Measurements from ENCODE around the gene BHLHA15. TPM values are rescaled to one million over a fixed set of nuclear protein-coding genes. Genes with fewer than 3 reads are reported as not detected.

The BHLHA15 gene
- total RNA-seq, 1 donor = 1.3 TPM

GRCh38 chr7:98223351-98223897 is 12.2 kb downstream of the BHLHA15 start:
- DNase-seq (ENCODE audit: low read depth) = no peak
- H3K4me3 ChIP-seq (ENCODE audit: low read depth, low read length) = no peak overlapping the region
- no peak for TF ChIP-seq CTCF (IDR thresholded peaks at IDR 0.05; ENCODE audit: insufficient read depth, low read depth, low read length)

GRCh38 chr7:98223898-98224700 is 12.9 kb downstream of the BHLHA15 start:
- no peak overlapping the region for H3K4me3 ChIP-seq (ENCODE audit: low read depth, low read length)
- no peak for DNase-seq (ENCODE audit: low read depth)
- no peak for TF ChIP-seq CTCF (IDR thresholded peaks at IDR 0.05; ENCODE audit: insufficient read depth, low read depth, low read length)

- no peak for TF ChIP-seq CTCF (IDR thresholded peaks at IDR 0.05; ENCODE audit: insufficient read depth, low read depth, low read length)
Observed at GRCh38 chr7:98224701-98225181, 13.5 kb downstream of the BHLHA15 start.

GRCh38 chr7:98225913-98226614 is 14.8 kb downstream of the BHLHA15 start:
- H3K4me3 ChIP-seq (ENCODE audit: low read depth, low read length) = no peak overlapping the region
- TF ChIP-seq CTCF (IDR thresholded peaks at IDR 0.05; ENCODE audit: insufficient read depth, low read depth, low read length) = no peak

More at GRCh38 chr7:98224701-98225181, 13.5 kb downstream of the BHLHA15 start:
- H3K4me3 ChIP-seq (ENCODE audit: low read depth, low read length) = no peak overlapping the region
- DNase-seq (ENCODE audit: low read depth) = no peak

GRCh38 chr7:98227939-98228338 is 16.7 kb downstream of the BHLHA15 start:
- DNase-seq (ENCODE audit: low read depth) = no peak
- no peak for TF ChIP-seq CTCF (IDR thresholded peaks at IDR 0.05; ENCODE audit: insufficient read depth, low read depth, low read length)
- no peak overlapping the region for H3K4me3 ChIP-seq (ENCODE audit: low read depth, low read length)

More at GRCh38 chr7:98225913-98226614, 14.8 kb downstream of the BHLHA15 start:
- DNase-seq (ENCODE audit: low read depth) = no peak

GRCh38 chr7:98228801-98229200 is 17.6 kb downstream of the BHLHA15 start:
- TF ChIP-seq CTCF (IDR thresholded peaks at IDR 0.05; ENCODE audit: insufficient read depth, low read depth, low read length) = no peak
- DNase-seq (ENCODE audit: low read depth) = no peak
- H3K4me3 ChIP-seq (ENCODE audit: low read depth, low read length) = no peak overlapping the region

Measured in fibroblast of villous mesenchyme (primary cell).